ENCODE results near the gene TTLL10.

The TTLL10 gene

DNA sequence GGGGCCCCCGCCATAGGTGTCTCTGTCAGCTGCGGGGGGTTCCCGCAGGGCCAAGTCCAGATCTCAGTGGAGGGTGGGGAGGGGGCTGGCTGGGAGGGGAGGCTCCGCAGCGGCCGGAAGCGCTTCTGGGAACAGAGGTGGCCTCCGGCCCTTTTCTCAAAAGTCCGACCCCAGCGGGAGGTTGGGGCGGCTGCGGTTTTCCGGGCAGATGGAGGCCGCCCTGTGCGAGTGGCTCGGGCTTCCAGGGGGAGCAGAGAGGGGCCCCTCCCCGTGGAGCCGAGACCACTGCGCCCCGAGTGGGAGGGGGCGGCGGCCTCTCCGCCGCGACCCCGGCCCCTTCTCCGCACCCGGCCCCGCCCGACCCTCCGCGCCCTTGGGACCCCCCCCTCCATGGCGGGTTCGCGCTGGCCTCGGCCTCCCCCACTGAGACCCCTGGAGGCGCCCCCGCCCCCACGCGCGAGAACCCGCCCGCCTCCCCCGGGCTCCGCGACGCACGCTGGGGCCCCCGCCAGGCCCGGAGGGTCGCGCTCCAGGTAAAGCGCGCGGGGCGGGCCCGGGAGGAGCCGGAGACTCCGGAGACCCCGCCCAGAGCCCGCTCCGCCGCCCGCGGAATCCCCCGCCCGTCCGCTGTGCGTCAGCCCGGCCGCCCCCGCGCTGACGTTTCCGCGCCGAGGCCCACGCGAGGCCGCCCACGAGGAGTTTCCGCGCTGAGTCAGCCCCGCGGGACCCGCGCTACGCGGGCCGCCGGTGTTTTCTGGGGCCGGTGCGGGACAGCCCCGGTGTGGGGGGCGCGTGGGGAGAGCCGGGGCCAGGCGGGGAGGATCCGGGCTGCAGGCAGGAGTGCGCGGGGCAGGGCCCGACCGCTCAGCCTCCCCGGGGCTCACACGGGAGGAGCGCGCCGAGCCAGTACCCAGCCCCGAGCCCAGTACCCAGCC is 27.5 kb downstream of the TTLL10 start:
- peaks cover 44% of the 10 kb centered on the region for H3K27me3 ChIP-seq (ENCODE audit: insufficient read depth, poor library complexity, severe bottlenecking)
- no peak overlapping the region for H3K27ac ChIP-seq (replicated peaks)
- no peak for DNase-seq (ENCODE audit: low read depth in 1 of 2, low spot score in 1 of 2)
- TF ChIP-seq, protein P1, sequence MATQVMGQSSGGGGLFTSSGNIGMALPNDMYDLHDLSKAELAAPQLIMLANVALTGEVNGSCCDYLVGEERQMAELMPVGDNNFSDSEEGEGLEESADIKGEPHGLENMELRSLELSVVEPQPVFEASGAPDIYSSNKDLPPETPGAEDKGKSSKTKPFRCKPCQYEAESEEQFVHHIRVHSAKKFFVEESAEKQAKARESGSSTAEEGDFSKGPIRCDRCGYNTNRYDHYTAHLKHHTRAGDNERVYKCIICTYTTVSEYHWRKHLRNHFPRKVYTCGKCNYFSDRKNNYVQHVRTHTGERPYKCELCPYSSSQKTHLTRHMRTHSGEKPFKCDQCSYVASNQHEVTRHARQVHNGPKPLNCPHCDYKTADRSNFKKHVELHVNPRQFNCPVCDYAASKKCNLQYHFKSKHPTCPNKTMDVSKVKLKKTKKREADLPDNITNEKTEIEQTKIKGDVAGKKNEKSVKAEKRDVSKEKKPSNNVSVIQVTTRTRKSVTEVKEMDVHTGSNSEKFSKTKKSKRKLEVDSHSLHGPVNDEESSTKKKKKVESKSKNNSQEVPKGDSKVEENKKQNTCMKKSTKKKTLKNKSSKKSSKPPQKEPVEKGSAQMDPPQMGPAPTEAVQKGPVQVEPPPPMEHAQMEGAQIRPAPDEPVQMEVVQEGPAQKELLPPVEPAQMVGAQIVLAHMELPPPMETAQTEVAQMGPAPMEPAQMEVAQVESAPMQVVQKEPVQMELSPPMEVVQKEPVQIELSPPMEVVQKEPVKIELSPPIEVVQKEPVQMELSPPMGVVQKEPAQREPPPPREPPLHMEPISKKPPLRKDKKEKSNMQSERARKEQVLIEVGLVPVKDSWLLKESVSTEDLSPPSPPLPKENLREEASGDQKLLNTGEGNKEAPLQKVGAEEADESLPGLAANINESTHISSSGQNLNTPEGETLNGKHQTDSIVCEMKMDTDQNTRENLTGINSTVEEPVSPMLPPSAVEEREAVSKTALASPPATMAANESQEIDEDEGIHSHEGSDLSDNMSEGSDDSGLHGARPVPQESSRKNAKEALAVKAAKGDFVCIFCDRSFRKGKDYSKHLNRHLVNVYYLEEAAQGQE (IDR thresholded peaks at IDR 0.05; ENCODE audit: insufficient replicate concordance, low read depth): no peak
- no peak for TF ChIP-seq SPI1 (IDR thresholded peaks at IDR 0.05; ENCODE audit: borderline replicate concordance, low read depth)
- TF ChIP-seq POLR2AphosphoS5 (IDR thresholded peaks at IDR 0.05; ENCODE audit: low read depth): no peak
- TF ChIP-seq GABPA (IDR thresholded peaks at IDR 0.05; ENCODE audit: low read depth): no peak
- TF ChIP-seq, protein P2, sequence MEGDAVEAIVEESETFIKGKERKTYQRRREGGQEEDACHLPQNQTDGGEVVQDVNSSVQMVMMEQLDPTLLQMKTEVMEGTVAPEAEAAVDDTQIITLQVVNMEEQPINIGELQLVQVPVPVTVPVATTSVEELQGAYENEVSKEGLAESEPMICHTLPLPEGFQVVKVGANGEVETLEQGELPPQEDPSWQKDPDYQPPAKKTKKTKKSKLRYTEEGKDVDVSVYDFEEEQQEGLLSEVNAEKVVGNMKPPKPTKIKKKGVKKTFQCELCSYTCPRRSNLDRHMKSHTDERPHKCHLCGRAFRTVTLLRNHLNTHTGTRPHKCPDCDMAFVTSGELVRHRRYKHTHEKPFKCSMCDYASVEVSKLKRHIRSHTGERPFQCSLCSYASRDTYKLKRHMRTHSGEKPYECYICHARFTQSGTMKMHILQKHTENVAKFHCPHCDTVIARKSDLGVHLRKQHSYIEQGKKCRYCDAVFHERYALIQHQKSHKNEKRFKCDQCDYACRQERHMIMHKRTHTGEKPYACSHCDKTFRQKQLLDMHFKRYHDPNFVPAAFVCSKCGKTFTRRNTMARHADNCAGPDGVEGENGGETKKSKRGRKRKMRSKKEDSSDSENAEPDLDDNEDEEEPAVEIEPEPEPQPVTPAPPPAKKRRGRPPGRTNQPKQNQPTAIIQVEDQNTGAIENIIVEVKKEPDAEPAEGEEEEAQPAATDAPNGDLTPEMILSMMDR (IDR thresholded peaks at IDR 0.05; ENCODE audit: insufficient read depth, low read length): no peak
- H3K4me3 ChIP-seq (replicated peaks; ENCODE audit: insufficient read depth, low read length): no peak overlapping the region

DNA sequence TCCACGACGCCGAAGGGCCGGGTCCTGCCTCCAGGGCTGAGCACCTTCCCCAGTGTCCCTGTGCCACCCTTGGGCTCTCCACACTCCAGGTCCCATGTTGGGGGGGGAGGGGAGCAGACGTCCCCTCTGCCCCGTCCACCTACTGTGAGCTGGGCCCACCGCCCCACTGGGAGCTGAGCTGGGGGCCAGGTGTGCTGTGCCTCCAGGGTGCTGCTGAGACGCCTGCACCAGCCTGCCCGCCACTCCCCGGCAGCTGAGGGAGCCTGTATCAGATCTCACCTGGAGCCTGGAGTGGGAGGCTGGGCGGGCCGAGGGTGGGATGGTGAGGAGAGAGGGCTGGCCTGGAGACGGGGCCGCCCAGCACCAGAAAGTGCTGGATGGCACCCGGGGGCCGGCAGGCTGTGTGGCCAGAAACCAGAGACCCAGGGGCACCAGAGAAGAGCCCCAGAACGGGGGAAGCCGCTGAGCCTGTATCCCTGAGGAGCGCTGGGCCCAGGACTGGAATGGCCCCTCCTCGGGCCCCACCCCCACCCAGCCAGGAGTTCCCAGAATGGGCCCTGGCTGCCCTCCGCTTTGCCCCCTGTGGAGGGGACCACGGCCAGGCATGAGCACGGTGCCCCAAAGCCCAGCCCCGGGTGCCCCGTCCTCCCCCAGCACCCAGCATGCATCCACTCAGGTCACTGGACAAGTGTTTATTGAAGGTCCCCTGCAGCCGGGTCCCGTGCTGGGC is 29.3 kb downstream of the TTLL10 start:
- DNase-seq (ENCODE audit: low read depth in 1 of 2, low spot score in 1 of 2): no peak
- no peak for TF ChIP-seq POLR2AphosphoS5 (IDR thresholded peaks at IDR 0.05; ENCODE audit: low read depth)
- TF ChIP-seq, protein P2 (IDR thresholded peaks at IDR 0.05; ENCODE audit: insufficient read depth, low read length): no peak
- TF ChIP-seq, protein P1 (IDR thresholded peaks at IDR 0.05; ENCODE audit: insufficient replicate concordance, low read depth): no peak
- no peak for TF ChIP-seq GABPA (IDR thresholded peaks at IDR 0.05; ENCODE audit: low read depth)
- TF ChIP-seq SPI1 (IDR thresholded peaks at IDR 0.05; ENCODE audit: borderline replicate concordance, low read depth): no peak
- H3K27me3 ChIP-seq (ENCODE audit: insufficient read depth, poor library complexity, severe bottlenecking): peaks cover 61% of the 10 kb centered on the region
- H3K4me3 ChIP-seq (replicated peaks; ENCODE audit: insufficient read depth, low read length): no peak overlapping the region
- no peak overlapping the region for H3K27ac ChIP-seq (replicated peaks)

DNA sequence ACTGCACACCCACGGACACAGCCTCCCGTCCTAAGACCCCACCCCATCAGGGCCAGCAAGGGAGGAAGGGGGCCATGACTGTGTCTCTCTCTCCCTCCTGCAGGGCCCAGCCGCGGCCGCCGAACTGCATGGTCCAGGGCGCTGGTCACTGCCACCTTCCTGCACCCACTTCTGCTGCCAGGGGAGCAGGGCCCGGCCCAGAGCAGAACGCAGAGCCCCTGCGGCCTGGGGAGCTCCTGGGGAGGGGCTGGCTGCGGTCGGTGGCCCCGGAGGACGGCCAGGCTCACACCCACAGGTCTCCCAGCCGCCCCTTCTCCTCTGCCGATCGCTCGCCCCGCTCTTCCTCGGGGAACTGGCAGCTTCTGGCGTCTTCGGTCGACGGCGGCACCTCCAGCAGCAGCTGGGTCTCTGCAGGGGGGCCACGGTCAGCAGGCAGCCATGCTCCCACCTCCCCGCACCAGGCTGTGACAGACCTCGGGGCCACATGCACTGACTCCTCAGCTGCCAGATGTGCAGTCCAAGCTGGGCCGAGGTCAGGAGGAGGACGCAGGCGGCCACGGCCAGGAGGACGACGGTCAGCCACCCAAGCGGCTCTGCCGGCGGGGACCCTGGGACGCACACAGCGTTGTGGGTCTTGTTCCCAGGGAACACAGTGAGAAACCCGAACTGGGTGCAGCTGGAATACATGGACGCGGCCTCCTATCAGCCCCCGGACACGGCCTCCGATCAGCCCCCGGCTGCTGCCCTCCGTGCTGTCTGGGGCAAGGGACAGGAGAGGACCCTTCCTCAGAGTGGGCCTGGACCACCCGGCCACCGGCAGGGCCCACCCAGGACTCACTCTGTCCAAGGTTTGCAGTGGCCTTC is 30.1 kb downstream of the TTLL10 start:
- DNase-seq (ENCODE audit: low read depth in 1 of 2, low spot score in 1 of 2): no peak
- H3K27me3 ChIP-seq (ENCODE audit: insufficient read depth, poor library complexity, severe bottlenecking): peaks cover 66% of the 10 kb centered on the region
- H3K27ac ChIP-seq (replicated peaks): no peak overlapping the region
- TF ChIP-seq SPI1 (IDR thresholded peaks at IDR 0.05; ENCODE audit: borderline replicate concordance, low read depth) (no peak), POLR2AphosphoS5 (IDR thresholded peaks at IDR 0.05; ENCODE audit: low read depth) (no peak), GABPA (IDR thresholded peaks at IDR 0.05; ENCODE audit: low read depth) (no peak)
- TF ChIP-seq, protein P2 (IDR thresholded peaks at IDR 0.05; ENCODE audit: insufficient read depth, low read length): no peak
- TF ChIP-seq, protein P1 (IDR thresholded peaks at IDR 0.05; ENCODE audit: insufficient replicate concordance, low read depth): no peak
- H3K4me3 ChIP-seq (replicated peaks; ENCODE audit: insufficient read depth, low read length): no peak overlapping the region

Data from HL-60 (cell line).